ENCODE measurements around the gene DEFB125. TPM values are rescaled to one million over a fixed set of nuclear protein-coding genes. Genes with fewer than 3 reads are reported as not detected.

Gene DEFB125
- total and polyA plus RNA-seq, 2 donors (not counting 1 experiment from before 2014, with no cell fraction given), result not detected

GRCh38 chr20:145877-146276 is 58.4 kb downstream of the DEFB125 start:
- H2AFZ ChIP-seq (ENCODE audit: insufficient read depth, low read depth, low read length, poor library complexity, severe bottlenecking), result no peak overlapping the region
- H3K9me3 ChIP-seq (ENCODE audit: control extremely low read depth in 1 of 3, control insufficient read depth in 2 of 3, insufficient read depth in 1 of 3, low read length in 2 of 3), result no peaks in the 10 kb centered on the region
- no CpG with 5 or more reads among the region's 2 CpGs for WGBS (ENCODE audit: insufficient coverage)
- no peak overlapping the region for H3K4me3 Mint-ChIP-seq
- H3K4me3 ChIP-seq (ENCODE audit: control extremely low read depth in 1 of 5, extremely low read depth in 1 of 5, insufficient read depth in 1 of 5, low read depth in 2 of 5, low read length in 4 of 5), result no peak overlapping the region
- H3K79me2 ChIP-seq (ENCODE audit: control insufficient read depth, insufficient read depth, low read length), result no peaks in the 10 kb centered on the region
- intact Hi-C loops (cut with micrococcal nuclease), result no loop called here
- H3K9me3 Mint-ChIP-seq (ENCODE audit: insufficient read depth), result no peaks in the 10 kb centered on the region
- no peaks in the 10 kb centered on the region for H3K4me1 Mint-ChIP-seq
- TF ChIP-seq CTCF (IDR thresholded peaks at IDR 0.05), result no peak
- TF ChIP-seq EZH2 (IDR thresholded peaks at IDR 0.05; ENCODE audit: borderline replicate concordance, insufficient read depth, low read depth, low read length, poor library complexity, severe bottlenecking), result no peak
- CTCF ChIA-PET, result no interaction called here
- H3K4me2 ChIP-seq (replicated peaks; ENCODE audit: low read depth, low read length, poor library complexity, severe bottlenecking), result no peak overlapping the region
- no peaks in the 10 kb centered on the region for H3K4me1 ChIP-seq (ENCODE audit: control insufficient read depth in 2 of 2, insufficient read depth in 2 of 2, low read length in 2 of 2)
- POLR2A ChIA-PET, result no interaction called here
- H4K20me1 ChIP-seq (ENCODE audit: control insufficient read depth, insufficient read depth, low read length, poor library complexity, severe bottlenecking), result no peaks in the 10 kb centered on the region
- ATAC-seq (ENCODE audit: low read depth), result no peak
- no peak overlapping the region for H3K27ac ChIP-seq (ENCODE audit: low read length in 2 of 2)
- H3K27me3 ChIP-seq (replicated peaks in 1 of 4; ENCODE audit: control extremely low read depth in 1 of 4, control insufficient read depth in 3 of 4, insufficient read depth in 4 of 4, low read length in 3 of 4), result peaks cover 0 to 17% (median 3%) of the 10 kb centered on the region in 4 experiments
- H3K27ac Mint-ChIP-seq, result no peak overlapping the region
- H3K9ac ChIP-seq (ENCODE audit: low read length), result no peak overlapping the region
- no peaks in the 10 kb centered on the region for H3K36me3 ChIP-seq (replicated peaks in 1 of 2; ENCODE audit: control extremely low read depth in 1 of 2, control insufficient read depth in 1 of 2, extremely low read depth in 1 of 2, insufficient read depth in 2 of 2, low read length in 1 of 2)
- peaks cover 40% of the 10 kb centered on the region for H3K27me3 Mint-ChIP-seq
- DNase-seq, result no peak

Other genes with a start within 250 kb of the DEFB125 start
- not detected in 2 replicates for gene DEFB126, start 54.9 kb downstream of the DEFB125 start, total RNA-seq
- gene DEFB126, start 54.9 kb downstream of the DEFB125 start, polyA plus RNA-seq, result not detected in 2 replicates
- not detected in 2 replicates for gene DEFB127, start 69.8 kb downstream of the DEFB125 start, total RNA-seq
- gene DEFB127, start 69.8 kb downstream of the DEFB125 start, polyA plus RNA-seq, result not detected in 2 replicates
- not detected in 2 replicates for gene DEFB128, start 102.0 kb downstream of the DEFB125 start, total RNA-seq
- gene DEFB128, start 102.0 kb downstream of the DEFB125 start, polyA plus RNA-seq, result not detected in 2 replicates
- gene DEFB129, start 139.6 kb downstream of the DEFB125 start, total RNA-seq, result not detected in 2 replicates
- gene DEFB129, start 139.6 kb downstream of the DEFB125 start, polyA plus RNA-seq, result not detected in 2 replicates
- gene DEFB132, start 170.1 kb downstream of the DEFB125 start, total RNA-seq, result not detected in 2 replicates
- gene DEFB132, start 170.1 kb downstream of the DEFB125 start, polyA plus RNA-seq, result not detected in 2 replicates
- gene C20orf96, start 203.1 kb downstream of the DEFB125 start, total RNA-seq, result 7.5 TPM in 2 replicates
- gene C20orf96, start 203.1 kb downstream of the DEFB125 start, polyA plus RNA-seq, result 4.7 and 7.7 TPM in 2 replicates
- gene ZCCHC3, start 209.9 kb downstream of the DEFB125 start, total RNA-seq, result 34.5 and 35.7 TPM in 2 replicates
- gene ZCCHC3, start 209.9 kb downstream of the DEFB125 start, polyA plus RNA-seq, result 7.7 and 12.8 TPM in 2 replicates
- 13.6 and 14.4 TPM in 2 replicates for gene SOX12, start 237.9 kb downstream of the DEFB125 start, total RNA-seq
- gene SOX12, start 237.9 kb downstream of the DEFB125 start, polyA plus RNA-seq, result 4.6 and 5.3 TPM in 2 replicates

All from B cell (primary cell).